Neuronal stem cell (in vitro differentiated cells): Measurements from ENCODE around the gene GPC5.

Experiments used
- DNase-seq: peaks from one replicate; pipeline ENCODE4 v3.0.0-alpha.2; 2013; ENCODE audit warnings: low spot score
- H2AFZ ChIP-seq: one replicate; pipeline ENCODE4 v1.6.1; 2013; ENCODE audit warnings: mild to moderate bottlenecking, low read length, inconsistent platforms
- H2AK5ac ChIP-seq: 2 replicates; pipeline ENCODE4 v1.6.1; 2013; ENCODE audit warnings: low read depth, mild to moderate bottlenecking, inconsistent platforms, low read length, moderate library complexity, mixed read lengths
- H2BK120ac ChIP-seq: 2 replicates; pipeline ENCODE4 v1.6.1; 2013; ENCODE audit warnings: low read depth, mild to moderate bottlenecking, inconsistent platforms, low read length, moderate library complexity, mixed read lengths
- H2BK12ac ChIP-seq: one replicate; pipeline ENCODE4 v1.6.1; 2013; ENCODE audit warnings: low read length, inconsistent platforms
- H2BK15ac ChIP-seq: 2 replicates; pipeline ENCODE4 v1.6.1; 2013; ENCODE audit warnings: mild to moderate bottlenecking, low read length, inconsistent platforms, mixed read lengths
- H2BK5ac ChIP-seq: one replicate; pipeline ENCODE4 v1.6.1; 2013; ENCODE audit warnings: inconsistent platforms, mild to moderate bottlenecking, low read length, moderate library complexity
- H3K14ac ChIP-seq: one replicate; pipeline ENCODE4 v1.6.1; 2013; ENCODE audit warnings: low read length, inconsistent platforms
- H3K18ac ChIP-seq: 2 replicates; pipeline ENCODE4 v1.6.1; 2013; ENCODE audit warnings: low read length, inconsistent platforms
- H3K23ac ChIP-seq: 2 replicates; pipeline ENCODE4 v1.6.1; 2013; ENCODE audit warnings: low read depth, mild to moderate bottlenecking, mixed read lengths, low read length, inconsistent platforms; ENCODE audit not compliant: poor library complexity
- H3K27ac ChIP-seq: replicated peaks from 3 replicates; pipeline ENCODE4 v1.5.1; 2013; ENCODE audit warnings: low read length, inconsistent platforms
- H3K27me3 ChIP-seq, 3 experiments: 2 replicates each; pipeline ENCODE4 v1.6.1; 2013; ENCODE audit warnings: low read length in 3 of 3, mild to moderate bottlenecking in 2 of 3, inconsistent platforms in 1 of 3, low read depth in 1 of 3, mixed read lengths in 1 of 3, moderate library complexity in 1 of 3; ENCODE audit not compliant: control insufficient read depth in 3 of 3, insufficient read depth in 3 of 3
- H3K36me3 ChIP-seq, 2 donors: replicated peaks in 1 of 2; 2 replicates each; pipeline ENCODE4 v1.6.1; 2013; ENCODE audit warnings: low read length in 2 of 2; ENCODE audit not compliant: control insufficient read depth in 2 of 2, insufficient read depth in 2 of 2
- H3K4ac ChIP-seq: 2 replicates; pipeline ENCODE4 v1.6.1; 2013; ENCODE audit warnings: inconsistent platforms, mild to moderate bottlenecking, low read length, moderate library complexity
- H3K4me1 ChIP-seq, 2 donors: 1 replicate in 1 of 2; 2 replicates in 1 of 2; pipeline ENCODE4 v1.6.1; 2013; ENCODE audit warnings: low read length in 2 of 2, low read depth in 1 of 2; ENCODE audit not compliant: control insufficient read depth in 2 of 2, insufficient read depth in 1 of 2
- H3K4me2 ChIP-seq: one replicate; pipeline ENCODE4 v1.6.1; 2013; ENCODE audit warnings: mild to moderate bottlenecking, low read length, inconsistent platforms; ENCODE audit not compliant: insufficient read depth, poor library complexity, severe bottlenecking
- H3K4me3 ChIP-seq, 2 donors: 2 replicates each; pipeline ENCODE4 v1.5.1; 2013; ENCODE audit warnings: low read length in 2 of 2, mild to moderate bottlenecking in 2 of 2, inconsistent platforms in 1 of 2, moderate library complexity in 1 of 2
- H3K79me1 ChIP-seq: one replicate; pipeline ENCODE4 v1.6.1; 2013; ENCODE audit warnings: low read depth, mild to moderate bottlenecking, inconsistent platforms, low read length, moderate library complexity
- H3K9ac ChIP-seq: one replicate; pipeline ENCODE4 v1.6.1; 2013; ENCODE audit warnings: mild to moderate bottlenecking, low read depth, low read length, inconsistent platforms; ENCODE audit not compliant: poor library complexity
- H3K9me3 ChIP-seq, 2 donors: replicated peaks in 1 of 2; 2 replicates each; pipeline versions ENCODE3 to v1.6.1; 2013; ENCODE audit warnings: low read length in 2 of 2, mild to moderate bottlenecking in 2 of 2, inconsistent platforms in 1 of 2, low read depth in 1 of 2, mixed read lengths in 1 of 2, moderate library complexity in 1 of 2; ENCODE audit not compliant: control insufficient read depth in 2 of 2, insufficient read depth in 1 of 2
- H4K8ac ChIP-seq: one replicate; pipeline ENCODE4 v1.6.1; 2013; ENCODE audit warnings: low read depth, mild to moderate bottlenecking, inconsistent platforms, low read length, moderate library complexity
- H4K91ac ChIP-seq: one replicate; pipeline ENCODE4 v1.6.1; 2013; ENCODE audit warnings: low read length, low read depth, mild to moderate bottlenecking, inconsistent platforms; ENCODE audit not compliant: poor library complexity
- WGBS, 2 donors: extraction: QIAGEN DNeasy Blood & Tissue Kit; methylation state at CpG; one replicate each; pipeline ENCODE4 v1.1.7; 2013; ENCODE audit warnings: missing lambda C conversion rate in 2 of 2, mixed read lengths in 1 of 2; ENCODE audit not compliant: insufficient read length in 2 of 2, insufficient replicate concordance in 1 of 2; ENCODE audit errors: extremely low coverage in 2 of 2; 5-methylcytosine and 5-hydroxymethylcytosine counted together

Gene GPC5

GRCh38 chr13:92444244-92444643 lies 1045.8 kb downstream of the GPC5 start:
- Histone ChIP-seq H4K8ac (no peak overlapping the region), H3K9me3 (no peaks in the 10 kb centered on the region), H3K27ac (no peak overlapping the region), H2BK12ac (no peak overlapping the region), H2AFZ (no peak overlapping the region), H2AK5ac (no peak overlapping the region), H3K4me3 (no peak overlapping the region), H3K4me2 (no peak overlapping the region), H3K36me3 (no peaks in the 10 kb centered on the region), H4K91ac (no peak overlapping the region), H2BK15ac (no peak overlapping the region), H3K23ac (no peak overlapping the region), H2BK5ac (no peak overlapping the region), H3K79me1 (no peaks in the 10 kb centered on the region), H3K9ac (no peak overlapping the region), H3K18ac (no peak overlapping the region), H2BK120ac (no peak overlapping the region), H3K4ac (no peak overlapping the region), H3K4me1 (peaks cover 1 to 2% of the 10 kb centered on the region in 2 donors), H3K14ac (no peak overlapping the region), H3K27me3 (no peaks in the 10 kb centered on the region)
- no peak for DNase-seq
- WGBS, 2 donors, result no CpG with 5 or more reads among the region's 1 CpG

GRCh38 chr13:92451060-92451459 lies 1052.6 kb downstream of the GPC5 start:
- H2BK120ac ChIP-seq, result no peak overlapping the region
- no peak overlapping the region for H3K14ac ChIP-seq
- no peak overlapping the region for H3K9ac ChIP-seq
- H3K36me3 ChIP-seq, result no peaks in the 10 kb centered on the region
- H3K4me2 ChIP-seq, result no peak overlapping the region
- no peak overlapping the region for H3K18ac ChIP-seq
- H2AK5ac ChIP-seq, result no peak overlapping the region
- H2BK5ac ChIP-seq, result no peak overlapping the region
- H3K9me3 ChIP-seq, result no peaks in the 10 kb centered on the region
- no peak overlapping the region for H2BK12ac ChIP-seq
- H2BK15ac ChIP-seq, result no peak overlapping the region
- no peaks in the 10 kb centered on the region for H3K79me1 ChIP-seq
- no peak overlapping the region for H3K4me3 ChIP-seq
- H3K27ac ChIP-seq, result no peak overlapping the region
- no peak for DNase-seq
- no peak overlapping the region for H2AFZ ChIP-seq
- no peaks in the 10 kb centered on the region for H3K27me3 ChIP-seq
- H4K91ac ChIP-seq, result no peak overlapping the region
- H3K23ac ChIP-seq, result no peak overlapping the region
- no peak overlapping the region for H3K4ac ChIP-seq
- H3K4me1 ChIP-seq, result peaks cover 1 to 5% of the 10 kb centered on the region in 2 donors
- no peak overlapping the region for H4K8ac ChIP-seq
- WGBS, 2 donors, result no CpG with 5 or more reads among the region's 1 CpG

GRCh38 chr13:92452840-92453239 lies 1054.4 kb downstream of the GPC5 start:
- H2BK5ac ChIP-seq, result no peak overlapping the region
- no CpG with 5 or more reads among the region's 6 CpGs for WGBS, 2 donors

GRCh38 chr13:92459306-92459705 lies 1060.9 kb downstream of the GPC5 start:
- H3K36me3 ChIP-seq, result no peaks in the 10 kb centered on the region
- no peaks in the 10 kb centered on the region for H3K27me3 ChIP-seq
- no peaks in the 10 kb centered on the region for H3K79me1 ChIP-seq
- no peak overlapping the region for H2BK12ac ChIP-seq
- no peak overlapping the region for H4K91ac ChIP-seq
- H4K8ac ChIP-seq, result no peak overlapping the region
- H3K27ac ChIP-seq, result no peak overlapping the region
- no peak overlapping the region for H2BK5ac ChIP-seq
- no peak overlapping the region for H2AK5ac ChIP-seq
- no peak overlapping the region for H2AFZ ChIP-seq
- H2BK120ac ChIP-seq, result no peak overlapping the region
- H2BK15ac ChIP-seq, result no peak overlapping the region
- H3K9me3 ChIP-seq, result no peaks in the 10 kb centered on the region
- no peaks in the 10 kb centered on the region for H3K4me1 ChIP-seq
- DNase-seq, result no peak
- H3K18ac ChIP-seq, result no peak overlapping the region
- no peak overlapping the region for H3K4me2 ChIP-seq
- H3K9ac ChIP-seq, result no peak overlapping the region
- no CpG with 5 or more reads among the region's 4 CpGs for WGBS, 2 donors
- no peak overlapping the region for H3K23ac ChIP-seq
- H3K14ac ChIP-seq, result no peak overlapping the region
- H3K4ac ChIP-seq, result no peak overlapping the region
- H3K4me3 ChIP-seq, result no peak overlapping the region

More at GRCh38 chr13:92452840-92453239, 1054.4 kb downstream of the GPC5 start:
- H3K79me1 ChIP-seq, result no peaks in the 10 kb centered on the region
- no peak overlapping the region for H3K18ac ChIP-seq
- H4K8ac ChIP-seq, result no peak overlapping the region
- no peak overlapping the region for H3K4me2 ChIP-seq
- H2AK5ac ChIP-seq, result no peak overlapping the region
- H3K27me3 ChIP-seq, result no peaks in the 10 kb centered on the region
- H3K23ac ChIP-seq, result no peak overlapping the region
- no peak overlapping the region for H3K4me3 ChIP-seq
- H2AFZ ChIP-seq, result no peak overlapping the region
- H4K91ac ChIP-seq, result no peak overlapping the region
- no peak overlapping the region for H2BK120ac ChIP-seq
- H3K27ac ChIP-seq, result no peak overlapping the region
- no peak overlapping the region for H3K4ac ChIP-seq
- H3K4me1 ChIP-seq, result peaks cover 1 to 5% of the 10 kb centered on the region in 2 donors
- H3K14ac ChIP-seq, result no peak overlapping the region
- no peak overlapping the region for H3K9ac ChIP-seq
- no peak for DNase-seq
- H3K36me3 ChIP-seq, result no peaks in the 10 kb centered on the region
- no peaks in the 10 kb centered on the region for H3K9me3 ChIP-seq
- H2BK12ac ChIP-seq, result no peak overlapping the region
- H2BK15ac ChIP-seq, result no peak overlapping the region
